T-helper 2 cell (primary cell): Measurements from ENCODE around the gene PDZRN3.

Experiments
- DNase-seq, 5 experiments: peaks; one replicate each; pipeline versions ENCODE4 v3.0.0 to v3.0.0-alpha.2; 2012 to 2022

PDZRN3 gene

GRCh38 chr3:73411545-73411944 is 213.2 kb downstream of the PDZRN3 start:
- DNase-seq: no peak

- no peak for DNase-seq
Observed at GRCh38 chr3:73409138-73409763, 215.5 kb downstream of the PDZRN3 start.

GRCh38 chr3:73408634-73409033 is 216.1 kb downstream of the PDZRN3 start:
- no peak for DNase-seq

- DNase-seq: no peak
Observed at GRCh38 chr3:73407577-73407976, 217.2 kb downstream of the PDZRN3 start.

GRCh38 chr3:73405853-73406252 is 218.9 kb downstream of the PDZRN3 start:
- no peak for DNase-seq

GRCh38 chr3:73405000-73405399 is 219.7 kb downstream of the PDZRN3 start:
- no peak for DNase-seq

- no peak for DNase-seq
Observed at GRCh38 chr3:73404435-73404834, 220.3 kb downstream of the PDZRN3 start.

GRCh38 chr3:73403444-73403843 is 221.3 kb downstream of the PDZRN3 start:
- DNase-seq: no peak

- no peak for DNase-seq
Observed at GRCh38 chr3:73401616-73402279, 223.0 kb downstream of the PDZRN3 start.

- DNase-seq: peak in 1 of 5 experiments; percentile 7
Observed at GRCh38 chr3:73401059-73401458, 223.7 kb downstream of the PDZRN3 start.

- no peak for DNase-seq
Observed at GRCh38 chr3:73399666-73400253, 225.0 kb downstream of the PDZRN3 start.

GRCh38 chr3:73399106-73399505 is 225.6 kb downstream of the PDZRN3 start:
- no peak for DNase-seq

GRCh38 chr3:73398084-73398483 is 226.7 kb downstream of the PDZRN3 start:
- DNase-seq: no peak

- DNase-seq: no peak
Observed at GRCh38 chr3:73394240-73394639, 230.5 kb downstream of the PDZRN3 start.

GRCh38 chr3:73393005-73393404 is 231.7 kb downstream of the PDZRN3 start:
- no peak for DNase-seq

- DNase-seq: no peak
Observed at GRCh38 chr3:73391984-73392383, 232.8 kb downstream of the PDZRN3 start.

GRCh38 chr3:73389928-73390327 is 234.8 kb downstream of the PDZRN3 start:
- no peak for DNase-seq

GRCh38 chr3:73389117-73389813 is 235.5 kb downstream of the PDZRN3 start:
- no peak for DNase-seq

GRCh38 chr3:73385568-73385967 is 239.2 kb downstream of the PDZRN3 start:
- no peak for DNase-seq

GRCh38 chr3:73384091-73384906 is 240.4 kb downstream of the PDZRN3 start:
- no peak for DNase-seq

GRCh38 chr3:73383470-73384049 is 241.2 kb downstream of the PDZRN3 start:
- DNase-seq: no peak

- DNase-seq: no peak
Observed at GRCh38 chr3:73381551-73381950, 243.2 kb downstream of the PDZRN3 start.
